ENCODE data around the gene HAUS5.
"Not testable (repeated sequence)": the region's sequence is repeated elsewhere in the genome, so short reads cannot be mapped to it uniquely, and the experiment has no call there.

HAUS5 gene, protein sequence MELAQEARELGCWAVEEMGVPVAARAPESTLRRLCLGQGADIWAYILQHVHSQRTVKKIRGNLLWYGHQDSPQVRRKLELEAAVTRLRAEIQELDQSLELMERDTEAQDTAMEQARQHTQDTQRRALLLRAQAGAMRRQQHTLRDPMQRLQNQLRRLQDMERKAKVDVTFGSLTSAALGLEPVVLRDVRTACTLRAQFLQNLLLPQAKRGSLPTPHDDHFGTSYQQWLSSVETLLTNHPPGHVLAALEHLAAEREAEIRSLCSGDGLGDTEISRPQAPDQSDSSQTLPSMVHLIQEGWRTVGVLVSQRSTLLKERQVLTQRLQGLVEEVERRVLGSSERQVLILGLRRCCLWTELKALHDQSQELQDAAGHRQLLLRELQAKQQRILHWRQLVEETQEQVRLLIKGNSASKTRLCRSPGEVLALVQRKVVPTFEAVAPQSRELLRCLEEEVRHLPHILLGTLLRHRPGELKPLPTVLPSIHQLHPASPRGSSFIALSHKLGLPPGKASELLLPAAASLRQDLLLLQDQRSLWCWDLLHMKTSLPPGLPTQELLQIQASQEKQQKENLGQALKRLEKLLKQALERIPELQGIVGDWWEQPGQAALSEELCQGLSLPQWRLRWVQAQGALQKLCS

GRCh38 chr19:35612559-35613321 is at the start of gene HAUS5:
HAUS5 (plus strand) TSS chr19:35612735; CDS start chr19:35612795, 60 bp downstream.
- peak; percentile 92 for DNase-seq (ENCODE audit: low spot score)

- DNase-seq (ENCODE audit: low spot score), result no peak
These were observed 49.8 kb upstream of the HAUS5 start for GRCh38 chr19:35562776-35563175.

GRCh38 chr19:35563207-35563829 is 49.2 kb upstream of the HAUS5 start, which contains the start of gene ATP4A:
ATP4A (minus strand) TSS chr19:35563658; CDS start chr19:35563629, 29 bp downstream.
- no peak for DNase-seq (ENCODE audit: low spot score)

GRCh38 chr19:35565016-35565856 is 47.3 kb upstream of the HAUS5 start:
- DNase-seq (ENCODE audit: low spot score), result no peak

DNA sequence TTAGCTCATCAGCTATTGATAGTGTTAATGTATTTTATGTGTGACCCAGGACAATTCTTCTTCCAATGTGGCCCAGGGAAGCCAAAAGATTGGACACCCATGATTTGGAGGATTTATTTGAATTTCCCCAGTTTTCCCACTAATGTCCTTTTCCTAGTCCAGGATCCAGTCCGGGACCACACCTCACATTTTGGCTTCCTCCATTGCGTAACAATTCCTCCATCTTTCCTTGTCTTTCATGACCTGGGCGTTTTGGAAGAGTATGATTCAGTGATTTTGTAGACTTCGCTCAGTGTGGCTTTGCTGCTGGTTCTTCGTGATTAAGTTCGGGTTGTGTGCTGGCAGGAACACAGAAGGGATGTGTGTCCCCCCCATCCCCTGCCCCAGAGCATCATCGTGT is 45.8 kb upstream of the HAUS5 start:
- no peak for DNase-seq (ENCODE audit: low spot score)

DNA sequence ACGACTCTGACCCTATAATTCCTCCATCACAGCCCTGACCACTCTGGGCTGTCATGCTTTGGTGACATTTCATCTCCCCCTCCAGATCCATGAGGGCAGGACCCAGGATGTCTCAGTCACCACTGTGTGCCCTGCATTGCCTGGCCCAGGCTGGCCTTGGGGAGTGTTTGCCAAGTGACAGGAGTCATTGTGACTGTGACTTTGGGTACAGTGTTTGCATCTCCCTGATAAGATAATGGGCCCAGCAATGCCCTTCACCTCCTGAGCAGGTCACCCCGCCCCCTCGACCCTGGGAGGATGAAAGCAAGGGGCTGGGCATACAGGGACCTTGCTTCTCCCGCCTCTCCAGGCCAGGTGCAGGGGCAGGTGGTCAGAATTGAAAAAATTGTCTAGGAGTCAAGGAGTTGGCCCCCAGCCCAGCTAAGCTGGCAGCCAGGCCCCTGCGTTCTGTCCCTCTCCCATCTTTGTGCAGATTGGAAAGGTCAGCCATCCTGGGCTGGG is 43.2 kb upstream of the HAUS5 start:
- DNase-seq (ENCODE audit: low spot score), result no peak

- DNase-seq (ENCODE audit: low spot score), result no peak
These were observed 41.0 kb upstream of the HAUS5 start for GRCh38 chr19:35571406-35571965.

DNA sequence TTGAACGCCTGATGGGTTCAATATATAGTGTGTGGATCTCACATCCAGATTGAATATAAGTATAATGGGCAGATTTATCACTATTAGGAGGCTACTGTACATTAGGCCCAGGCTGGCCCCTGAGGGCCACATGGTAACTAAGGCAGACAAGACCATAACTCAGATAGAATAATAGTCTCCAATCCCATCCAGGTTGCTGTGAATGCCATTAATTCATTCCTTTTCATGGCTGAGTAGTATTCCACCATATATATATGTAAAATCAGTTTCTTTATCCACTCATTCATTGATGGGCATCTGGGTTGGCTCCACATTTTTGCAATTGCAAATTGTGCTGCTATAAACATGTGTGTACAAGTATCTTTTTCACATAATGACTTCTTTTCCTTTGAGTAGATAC is 34.6 kb upstream of the HAUS5 start:
- no peak for DNase-seq (ENCODE audit: low spot score)

DNA sequence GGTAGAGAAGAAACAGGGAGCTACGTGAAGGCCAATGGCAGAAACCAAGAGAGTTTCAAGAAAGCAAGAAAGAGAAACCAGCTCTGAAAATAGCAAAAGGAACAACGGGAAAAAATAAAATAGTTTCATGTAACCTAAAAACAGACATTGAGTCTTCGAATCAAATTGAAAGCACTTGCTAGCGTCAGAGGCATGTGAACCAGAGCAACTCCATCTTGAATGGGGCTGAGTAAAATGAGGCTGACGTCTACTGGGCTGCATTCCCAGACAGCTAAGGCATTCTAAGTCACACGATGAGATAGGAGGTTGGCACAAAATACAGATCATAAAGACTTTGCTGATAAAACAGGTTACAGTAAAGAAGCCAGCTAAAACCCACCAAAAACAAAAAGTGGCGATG is 33.8 kb upstream of the HAUS5 start:
- DNase-seq (ENCODE audit: low spot score), result no peak

DNA sequence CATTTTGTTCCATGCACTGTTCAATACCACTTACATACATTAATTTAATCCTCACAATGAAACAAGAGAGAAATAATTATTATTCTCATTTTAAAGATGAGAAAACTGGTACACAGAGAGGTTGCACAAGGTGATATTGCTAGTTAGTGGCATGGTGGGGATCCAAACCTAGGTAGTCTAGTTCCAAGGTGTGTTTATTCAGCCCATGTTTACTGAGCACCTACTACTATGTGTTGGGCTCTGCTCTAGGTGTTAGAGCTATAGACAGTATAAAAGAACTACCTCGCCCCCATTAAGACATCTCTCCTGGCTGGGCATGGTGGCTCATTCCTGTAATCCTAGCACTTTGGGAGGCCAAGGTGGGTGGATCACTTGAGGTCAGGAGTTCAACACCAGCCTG is 29.8 kb upstream of the HAUS5 start:
- DNase-seq (ENCODE audit: low spot score), result no peak

DNA sequence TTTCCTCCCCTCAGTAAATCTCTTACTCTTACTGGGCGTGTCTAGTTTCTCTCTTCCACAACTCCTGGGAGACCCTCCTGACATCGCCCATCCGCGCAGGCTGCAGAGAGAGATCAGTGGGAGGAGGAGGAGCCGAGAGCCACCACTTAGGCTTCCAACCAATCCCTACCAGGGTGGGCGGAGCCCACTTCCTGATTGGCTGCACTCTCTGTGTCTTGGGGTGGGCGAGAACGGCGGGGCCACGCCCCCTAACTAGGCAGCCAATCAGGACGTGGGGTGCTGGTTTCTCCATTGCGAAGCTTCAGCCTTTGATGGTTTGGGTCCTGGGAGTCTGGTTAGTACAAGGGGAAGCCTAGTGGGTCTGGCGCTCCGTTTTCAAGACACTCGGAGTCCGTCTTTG is 26.7 kb upstream of the HAUS5 start, which contains the start of gene PMIS2:
Gene PMIS2 (plus strand): TSS at position 326 of the 400 bp plus-strand sequence. CDS start 87 bp downstream, outside the sequence.
- DNase-seq (ENCODE audit: low spot score), result no peak

- no peak for DNase-seq (ENCODE audit: low spot score)
These were observed 25.2 kb upstream of the HAUS5 start for GRCh38 chr19:35587321-35587720.

- no peak for DNase-seq (ENCODE audit: low spot score)
These were observed 21.7 kb upstream of the HAUS5 start for GRCh38 chr19:35590875-35591274.

- DNase-seq (ENCODE audit: low spot score), result no peak
These were observed 20.3 kb upstream of the HAUS5 start for GRCh38 chr19:35592226-35592625.

DNA sequence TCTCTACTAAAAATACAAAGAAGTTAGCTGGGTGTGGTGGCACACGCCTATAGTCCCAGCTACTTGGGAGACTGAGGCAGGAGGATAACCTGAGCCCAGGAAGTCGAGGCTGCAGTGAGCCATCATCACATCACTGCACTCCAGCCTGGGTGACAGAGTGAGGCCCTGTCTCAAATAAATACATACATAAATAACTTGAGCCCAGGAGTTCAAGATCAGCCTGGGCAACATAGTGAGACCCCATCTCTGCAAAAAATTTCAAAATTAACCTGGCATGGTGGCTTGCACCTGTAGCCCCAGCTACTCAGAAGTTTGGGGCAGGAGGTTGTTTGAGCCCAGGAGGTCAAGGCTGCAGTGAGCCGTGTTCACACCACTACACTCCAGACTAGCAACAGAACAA is 17.5 kb upstream of the HAUS5 start:
- not testable (repeated sequence) for DNase-seq (ENCODE audit: low spot score)

GRCh38 chr19:35595928-35596327 is 16.6 kb upstream of the HAUS5 start:
- no peak for DNase-seq (ENCODE audit: low spot score)

GRCh38 chr19:35596366-35596999 is 16.1 kb upstream of the HAUS5 start:
- no peak for DNase-seq (ENCODE audit: low spot score)

DNA sequence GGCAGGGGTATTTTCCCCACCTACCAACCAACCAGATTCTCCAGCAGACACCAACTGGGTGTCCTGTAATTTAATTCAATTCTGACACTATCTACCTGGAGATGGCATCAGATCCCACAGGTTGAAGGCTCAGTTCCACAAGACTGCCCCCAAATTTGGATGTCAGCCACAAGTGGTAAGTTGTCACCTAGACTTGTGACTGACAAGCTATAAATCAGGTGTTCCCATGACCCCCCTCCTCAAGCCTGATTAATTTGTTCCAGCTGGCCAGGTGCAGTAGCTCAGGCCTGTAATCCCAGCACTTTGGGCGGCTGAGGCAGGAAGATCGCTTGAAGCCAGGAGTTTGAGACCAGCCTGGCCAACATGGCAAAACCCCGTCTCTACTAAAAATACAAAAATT is 10.6 kb upstream of the HAUS5 start:
- no peak for DNase-seq (ENCODE audit: low spot score)

DNA sequence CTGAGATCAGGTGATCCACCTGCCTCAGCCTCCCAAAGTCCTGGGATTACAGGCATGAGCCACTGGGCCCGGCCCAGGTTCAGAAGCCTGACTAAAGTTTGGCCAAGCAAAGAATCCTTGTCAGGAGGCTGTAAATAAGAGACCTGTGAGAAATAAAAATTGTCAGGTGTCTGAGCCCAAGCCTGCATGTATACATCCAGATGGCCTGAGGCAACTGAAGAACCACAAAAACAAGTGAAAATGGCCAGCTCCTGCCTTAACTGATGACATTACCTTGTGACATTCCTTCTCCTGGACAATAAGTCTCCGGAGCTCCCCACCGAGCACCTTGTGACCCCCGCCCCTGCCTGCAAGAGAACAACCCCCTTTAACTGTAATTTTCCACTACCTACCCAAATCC is 8.1 kb upstream of the HAUS5 start:
- DNase-seq (ENCODE audit: low spot score), result not testable (repeated sequence)

DNA sequence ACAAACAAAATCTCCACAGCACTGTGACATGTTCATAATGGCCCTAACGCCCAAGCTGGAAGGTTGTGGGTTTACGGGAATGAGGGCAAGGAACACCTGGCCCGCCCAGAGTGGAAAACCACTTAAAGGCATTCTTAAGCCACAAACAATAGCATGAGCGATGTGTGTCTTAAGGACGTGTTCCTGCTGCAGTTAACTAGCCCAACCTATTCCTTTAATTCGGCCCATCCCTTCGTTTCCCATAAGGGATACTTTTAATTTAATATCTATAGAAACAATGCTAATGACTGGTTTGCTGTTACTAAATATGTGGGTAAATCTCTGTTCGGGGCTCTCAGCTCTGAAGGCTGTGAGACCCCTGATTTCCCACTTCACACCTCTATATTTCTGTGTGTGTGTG is 5.4 kb upstream of the HAUS5 start:
- not testable (repeated sequence) for DNase-seq (ENCODE audit: low spot score)

Measured in kidney capillary endothelial cell (primary cell).